Mesothelial cell of epicardium (in vitro differentiated cells): ENCODE measurements around the gene MRPS9. TPM values are rescaled to one million over a fixed set of nuclear protein-coding genes. Genes with fewer than 3 reads are reported as not detected.

Source experiments
- DNase-seq, 2 experiments: peaks; one replicate each; pipeline ENCODE4 v3.0.0; 2021; ENCODE audit warnings: low spot score in 2 of 2; ENCODE audit not compliant: unreplicated experiment in 2 of 2
- H3K27ac Mint-ChIP-seq: 2 replicates; pipeline ENCODE4 v1.8.0; 2021; ENCODE audit warnings: mixed read lengths
- H3K27me3 Mint-ChIP-seq: 2 replicates; pipeline ENCODE4 v1.8.0; 2021; ENCODE audit warnings: low read depth, mixed read lengths
- H3K36me3 Mint-ChIP-seq: 2 replicates; pipeline ENCODE4 v1.8.0; 2021; ENCODE audit warnings: mixed read lengths
- H3K4me1 Mint-ChIP-seq: 2 replicates; pipeline ENCODE4 v1.8.0; 2021; ENCODE audit warnings: mixed read lengths
- H3K4me3 Mint-ChIP-seq: 2 replicates; pipeline ENCODE4 v1.8.0; 2021; ENCODE audit warnings: mild to moderate bottlenecking, moderate library complexity, mixed read lengths
- H3K9me3 Mint-ChIP-seq: 2 replicates; pipeline ENCODE4 v1.8.0; 2021; ENCODE audit warnings: mixed read lengths
- total RNA-seq: library from RNA; stranded (reverse); gene quantifications from 3 replicates; pipeline ENCODE4 v1.2.1, GENCODE V29; 2021
- TF ChIP-seq, protein P1 (sequence below): fragments of 200-600 bp; sonication (generic); IDR thresholded peaks from one replicate; pipeline ENCODE4 v1.5.0; 2021; ENCODE audit warnings: antibody characterized with exemption; ENCODE audit not compliant: unreplicated experiment

MRPS9 gene
- total RNA-seq, 1 donor from 2014 or later = 37.1 TPM

DNA sequence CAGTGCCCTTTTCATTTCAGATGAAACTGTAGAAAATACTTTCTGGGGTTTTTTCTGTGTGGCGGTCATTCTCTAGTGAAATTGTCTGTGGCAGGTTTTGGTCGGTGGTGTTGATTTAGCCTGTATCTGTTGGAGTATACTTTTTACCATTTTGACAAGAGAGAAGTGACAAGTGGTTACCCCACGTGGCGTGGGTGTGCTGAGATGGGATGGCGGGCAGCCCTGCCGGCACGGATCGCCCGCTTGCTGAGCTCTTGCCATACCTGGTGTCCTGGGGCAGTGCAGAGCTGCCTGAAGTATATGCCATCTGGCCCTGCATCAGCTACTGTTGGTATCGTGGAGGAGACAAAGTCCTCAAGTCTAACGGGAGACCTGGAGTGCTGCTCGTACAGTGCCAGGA is 64.1 kb downstream of the MRPS9 start:
- no peaks in the 10 kb centered on the region for H3K27me3 Mint-ChIP-seq
- peaks cover 24% of the 10 kb centered on the region for H3K4me1 Mint-ChIP-seq
- TF ChIP-seq, protein P1, sequence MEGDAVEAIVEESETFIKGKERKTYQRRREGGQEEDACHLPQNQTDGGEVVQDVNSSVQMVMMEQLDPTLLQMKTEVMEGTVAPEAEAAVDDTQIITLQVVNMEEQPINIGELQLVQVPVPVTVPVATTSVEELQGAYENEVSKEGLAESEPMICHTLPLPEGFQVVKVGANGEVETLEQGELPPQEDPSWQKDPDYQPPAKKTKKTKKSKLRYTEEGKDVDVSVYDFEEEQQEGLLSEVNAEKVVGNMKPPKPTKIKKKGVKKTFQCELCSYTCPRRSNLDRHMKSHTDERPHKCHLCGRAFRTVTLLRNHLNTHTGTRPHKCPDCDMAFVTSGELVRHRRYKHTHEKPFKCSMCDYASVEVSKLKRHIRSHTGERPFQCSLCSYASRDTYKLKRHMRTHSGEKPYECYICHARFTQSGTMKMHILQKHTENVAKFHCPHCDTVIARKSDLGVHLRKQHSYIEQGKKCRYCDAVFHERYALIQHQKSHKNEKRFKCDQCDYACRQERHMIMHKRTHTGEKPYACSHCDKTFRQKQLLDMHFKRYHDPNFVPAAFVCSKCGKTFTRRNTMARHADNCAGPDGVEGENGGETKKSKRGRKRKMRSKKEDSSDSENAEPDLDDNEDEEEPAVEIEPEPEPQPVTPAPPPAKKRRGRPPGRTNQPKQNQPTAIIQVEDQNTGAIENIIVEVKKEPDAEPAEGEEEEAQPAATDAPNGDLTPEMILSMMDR = no peak
- H3K9me3 Mint-ChIP-seq = no peaks in the 10 kb centered on the region
- DNase-seq = no peak
- peaks cover 19% of the 10 kb centered on the region for H3K36me3 Mint-ChIP-seq
- no peak overlapping the region for H3K4me3 Mint-ChIP-seq
- H3K27ac Mint-ChIP-seq = no peak overlapping the region

DNA sequence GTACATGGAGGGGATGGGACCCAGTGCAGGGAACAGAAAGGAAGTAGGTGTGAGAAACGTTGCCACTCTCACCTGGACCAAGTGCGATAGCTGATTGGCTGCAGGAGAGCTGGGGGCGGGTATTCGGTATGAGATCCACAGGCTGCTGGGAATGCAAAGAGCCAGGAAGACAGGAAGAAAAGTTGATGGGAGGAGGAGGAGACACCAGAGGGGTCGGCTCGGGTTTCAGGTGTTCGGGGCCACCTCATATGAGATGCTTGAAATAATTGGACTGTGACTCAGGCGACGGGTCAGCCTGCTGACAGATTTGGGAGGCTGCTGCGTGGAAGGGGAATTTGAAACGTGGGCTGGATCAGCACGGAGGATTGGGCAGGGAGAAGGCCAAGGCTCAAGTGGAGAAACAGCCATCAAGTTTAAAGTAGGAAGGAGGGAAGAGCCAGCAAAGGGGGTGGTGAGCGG is 65.1 kb downstream of the MRPS9 start:
- peak in 1 of 2 experiments; percentile 46 for DNase-seq
- H3K4me1 Mint-ChIP-seq = peaks cover 24% of the 10 kb centered on the region
- no peaks in the 10 kb centered on the region for H3K27me3 Mint-ChIP-seq
- peak overlapping the region; percentile 0 for H3K4me3 Mint-ChIP-seq
- H3K9me3 Mint-ChIP-seq = no peaks in the 10 kb centered on the region
- H3K27ac Mint-ChIP-seq = peak overlapping the region; percentile 84
- TF ChIP-seq, protein P1 = no peak
- H3K36me3 Mint-ChIP-seq = peaks cover 14% of the 10 kb centered on the region

DNA sequence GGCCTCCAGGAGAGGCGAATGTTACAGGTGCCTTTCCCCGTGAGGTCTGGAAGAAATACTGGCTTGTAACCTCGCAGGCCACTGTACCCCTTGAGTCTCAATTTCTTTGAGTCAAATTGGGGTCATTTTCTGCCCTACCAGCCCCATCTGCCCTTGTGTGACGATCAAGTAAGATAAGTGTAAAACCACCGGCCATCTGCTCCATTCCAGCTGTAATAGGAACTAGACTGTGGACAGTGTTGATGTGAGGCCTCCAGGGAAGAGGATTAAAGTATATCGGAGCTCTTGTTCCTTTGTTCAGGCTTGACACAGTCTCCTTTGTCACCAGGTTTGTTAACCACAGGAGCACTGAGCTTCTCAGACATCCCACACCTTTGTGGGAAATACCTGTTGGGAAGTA is 65.6 kb downstream of the MRPS9 start:
- peaks cover 13% of the 10 kb centered on the region for H3K36me3 Mint-ChIP-seq
- H3K27ac Mint-ChIP-seq = no peak overlapping the region
- no peaks in the 10 kb centered on the region for H3K9me3 Mint-ChIP-seq
- TF ChIP-seq, protein P1 = no peak
- DNase-seq = no peak
- H3K4me1 Mint-ChIP-seq = peaks cover 24% of the 10 kb centered on the region
- H3K4me3 Mint-ChIP-seq = no peak overlapping the region
- H3K27me3 Mint-ChIP-seq = no peaks in the 10 kb centered on the region

DNA sequence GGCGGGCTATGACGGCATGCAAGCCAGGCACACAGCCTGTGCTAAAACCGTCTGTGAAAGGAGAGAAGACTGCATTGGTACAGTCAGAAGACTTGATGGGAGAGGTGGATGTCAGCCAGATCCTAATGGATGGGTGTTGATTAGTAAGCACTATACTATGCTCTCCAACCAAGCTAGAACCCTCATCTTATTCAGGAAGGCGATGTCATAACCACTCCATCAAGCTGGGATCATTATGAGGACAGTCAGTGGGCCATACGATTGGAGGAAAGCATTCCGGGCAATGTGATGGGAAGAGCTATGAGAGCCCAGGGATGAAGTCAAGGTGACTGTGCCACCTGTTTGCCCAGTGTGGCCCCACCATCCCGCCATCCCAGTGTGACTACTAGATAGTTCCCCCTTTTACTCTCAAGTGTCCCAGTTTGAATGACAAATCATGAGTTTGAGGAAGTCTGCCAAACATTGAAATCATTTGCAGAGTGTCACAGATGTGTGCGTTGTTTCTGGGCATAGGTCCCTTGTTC is 66.4 kb downstream of the MRPS9 start:
- TF ChIP-seq, protein P1 = no peak
- Mint-ChIP-seq H3K27ac (no peak overlapping the region), H3K4me3 (no peak overlapping the region), H3K27me3 (no peaks in the 10 kb centered on the region), H3K9me3 (no peaks in the 10 kb centered on the region), H3K36me3 (peaks cover 13% of the 10 kb centered on the region), H3K4me1 (peaks cover 24% of the 10 kb centered on the region)
- DNase-seq = no peak

DNA sequence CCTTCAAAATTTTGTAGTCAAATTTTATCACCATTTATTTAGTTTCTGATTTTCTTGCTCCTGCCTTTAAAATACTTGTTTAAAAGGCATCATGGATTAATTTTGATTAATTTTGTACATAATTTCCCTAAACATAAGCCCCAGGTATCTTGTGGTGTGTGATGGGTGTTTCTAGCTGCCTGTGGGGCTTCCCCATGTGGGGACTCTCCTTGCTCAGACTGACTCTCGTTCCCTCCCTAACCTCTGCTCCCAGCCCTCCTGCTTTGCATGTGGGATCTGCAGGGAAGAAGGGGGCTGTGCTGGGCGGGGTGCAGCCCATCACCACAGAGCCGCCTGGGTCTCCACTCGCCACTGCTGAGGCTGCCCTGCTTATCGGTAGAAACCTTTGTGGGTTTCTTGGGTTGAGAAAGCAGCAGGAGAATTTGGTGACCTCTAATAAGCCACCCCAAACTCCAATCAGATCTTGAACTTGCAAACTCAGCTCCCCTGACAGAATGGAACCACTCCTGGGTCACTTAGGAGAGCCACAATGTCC is 72.5 kb downstream of the MRPS9 start:
- Mint-ChIP-seq H3K4me3 (no peak overlapping the region), H3K27ac (no peak overlapping the region), H3K9me3 (no peaks in the 10 kb centered on the region), H3K4me1 (no peaks in the 10 kb centered on the region), H3K27me3 (no peaks in the 10 kb centered on the region), H3K36me3 (no peaks in the 10 kb centered on the region)
- TF ChIP-seq, protein P1 = no peak
- no peak for DNase-seq
